ENCODE data around the gene BRD3OS. TPM values are rescaled to one million over a fixed set of nuclear protein-coding genes. Genes with fewer than 3 reads are reported as not detected.

The BRD3OS gene
- total RNA-seq, 1 donor from 2014 or later = 6.8 TPM

DNA sequence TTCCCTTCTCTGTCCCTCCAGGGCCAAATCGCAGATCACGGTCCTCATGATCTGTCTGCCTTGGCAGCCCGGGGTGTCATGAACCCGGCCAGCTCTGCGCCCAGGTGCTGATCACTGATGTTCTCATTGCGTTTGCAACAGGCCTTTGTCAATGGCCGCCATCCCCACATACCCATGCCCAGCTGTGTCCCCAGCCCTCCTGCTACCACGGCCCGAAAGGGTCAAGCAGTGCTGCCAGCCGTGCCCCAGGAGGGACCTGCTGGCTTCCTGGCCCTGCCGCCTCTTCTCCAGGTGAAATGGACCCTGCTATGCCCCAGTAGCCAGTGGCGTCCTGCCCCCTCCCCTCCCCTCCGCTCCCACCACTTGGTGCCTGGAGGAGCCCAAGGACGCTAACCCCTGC is 20.4 kb upstream of the BRD3OS start:
- DNase-seq = no peak

DNA sequence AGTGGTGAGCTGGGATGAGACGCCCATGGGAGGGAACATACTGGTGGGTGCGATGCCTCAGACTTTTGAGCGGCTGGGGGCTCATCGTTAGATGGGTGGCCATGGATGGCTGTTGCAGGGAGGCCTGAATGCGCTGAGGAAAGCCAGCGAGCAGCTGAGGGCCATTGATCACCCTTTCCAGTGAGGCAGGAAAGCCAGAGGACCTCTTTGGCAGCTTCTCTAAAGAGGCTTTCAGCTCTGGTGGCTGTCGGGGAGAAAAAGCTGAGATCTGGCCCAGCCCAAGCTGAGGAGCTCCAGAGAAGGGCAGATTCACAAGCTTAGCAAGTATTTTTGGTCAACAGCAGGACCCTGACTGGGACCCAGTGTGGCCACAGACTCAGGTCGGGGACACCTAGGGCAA is 19.9 kb upstream of the BRD3OS start:
- DNase-seq = no peak

- DNase-seq = no peak
Observed at GRCh38 chr9:134007150-134007549, 18.1 kb upstream of the BRD3OS start.

DNA sequence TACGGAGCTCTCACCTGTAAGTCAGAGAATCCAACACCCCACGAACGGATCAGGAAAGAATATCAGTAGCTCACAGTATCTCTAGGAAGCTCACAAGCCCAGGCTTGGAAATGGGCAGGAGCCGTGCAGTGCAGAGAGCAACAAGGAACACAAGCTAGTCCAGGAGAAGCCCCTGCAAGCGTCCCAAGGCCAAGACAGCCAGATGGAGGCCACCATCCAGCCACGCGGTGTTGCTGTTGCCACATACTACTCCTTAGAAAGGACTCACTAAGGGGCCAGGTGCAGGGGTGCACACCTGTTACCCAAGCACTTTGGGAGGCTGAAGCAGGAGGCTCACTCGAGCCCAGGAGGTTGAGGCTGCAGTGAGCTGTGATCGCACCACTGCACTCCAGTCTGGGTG is 17.7 kb upstream of the BRD3OS start:
- no peak for DNase-seq

DNA sequence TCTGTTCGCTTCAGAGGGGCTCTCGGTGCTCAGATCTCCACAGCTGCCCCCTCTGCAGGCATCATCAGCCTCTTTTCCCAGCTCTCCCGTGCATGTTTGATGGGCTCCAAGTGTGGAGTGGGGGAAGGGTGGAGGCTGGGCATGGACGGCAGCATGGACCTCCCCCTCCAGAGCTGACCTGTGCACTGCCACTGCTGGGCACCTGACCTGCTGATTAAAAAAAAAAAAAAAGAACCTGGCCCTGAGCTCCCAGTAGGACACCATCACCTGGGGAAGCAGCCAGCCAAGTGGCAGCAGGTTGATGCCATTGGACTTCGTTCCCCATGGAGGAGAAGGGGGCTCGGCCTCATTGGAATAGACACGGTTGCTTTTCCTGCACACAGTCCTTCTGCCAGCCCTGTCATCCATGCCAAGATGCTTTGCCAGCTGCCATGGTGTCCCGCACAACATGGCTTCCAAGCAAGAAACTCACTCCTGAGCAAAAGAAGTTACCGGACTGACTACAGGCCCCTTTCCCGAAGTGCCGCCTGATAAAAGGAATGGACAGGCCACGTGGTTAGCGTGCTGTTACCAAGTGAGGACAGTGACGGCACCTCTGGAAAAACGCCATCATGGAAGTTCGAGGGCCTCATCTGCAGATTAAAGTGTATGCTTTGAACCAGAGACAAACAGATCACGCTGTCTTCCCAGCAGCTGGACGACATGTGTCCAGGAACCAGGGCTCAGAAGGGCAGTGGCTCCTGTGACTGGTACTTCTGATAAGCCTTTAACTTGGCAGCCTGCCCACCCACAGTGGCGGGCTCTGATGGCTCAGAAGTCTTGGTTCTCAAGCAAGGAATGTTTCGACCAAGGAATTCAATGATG is 14.7 kb upstream of the BRD3OS start:
- DNase-seq = peak; percentile 22

GRCh38 chr9:134011401-134011800 is 13.9 kb upstream of the BRD3OS start:
- no peak for DNase-seq

- no peak for DNase-seq
Observed at GRCh38 chr9:134014946-134015345, 10.3 kb upstream of the BRD3OS start.

DNA sequence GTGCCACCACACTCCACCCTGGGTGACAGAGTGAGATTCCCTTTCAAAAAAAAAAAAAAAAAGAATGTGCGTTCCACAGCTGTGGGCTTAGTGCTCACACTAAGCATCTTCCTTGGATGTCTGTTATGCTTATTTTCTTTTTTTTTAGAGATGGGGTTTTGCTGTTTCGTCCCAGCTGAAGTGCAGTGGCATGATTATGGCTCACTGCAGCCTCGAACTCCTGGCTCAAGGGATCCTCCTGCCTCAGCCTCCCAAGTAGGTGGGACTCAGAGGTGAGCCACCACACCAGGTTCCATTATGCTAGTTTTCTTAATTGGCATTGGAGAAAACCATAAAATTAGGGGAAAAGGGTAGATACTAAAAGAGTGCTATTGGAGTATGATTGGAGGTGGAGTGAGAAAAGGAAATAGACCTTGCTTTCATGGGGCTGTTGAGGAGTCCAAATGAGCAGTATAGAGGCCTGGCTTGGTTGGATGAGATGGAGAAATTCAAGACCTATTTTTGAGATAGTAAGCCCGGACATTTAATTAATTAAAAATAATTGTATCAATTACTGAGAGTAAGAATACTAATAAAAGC is 978 bp upstream of the BRD3OS start:
- no peak for DNase-seq

DNA sequence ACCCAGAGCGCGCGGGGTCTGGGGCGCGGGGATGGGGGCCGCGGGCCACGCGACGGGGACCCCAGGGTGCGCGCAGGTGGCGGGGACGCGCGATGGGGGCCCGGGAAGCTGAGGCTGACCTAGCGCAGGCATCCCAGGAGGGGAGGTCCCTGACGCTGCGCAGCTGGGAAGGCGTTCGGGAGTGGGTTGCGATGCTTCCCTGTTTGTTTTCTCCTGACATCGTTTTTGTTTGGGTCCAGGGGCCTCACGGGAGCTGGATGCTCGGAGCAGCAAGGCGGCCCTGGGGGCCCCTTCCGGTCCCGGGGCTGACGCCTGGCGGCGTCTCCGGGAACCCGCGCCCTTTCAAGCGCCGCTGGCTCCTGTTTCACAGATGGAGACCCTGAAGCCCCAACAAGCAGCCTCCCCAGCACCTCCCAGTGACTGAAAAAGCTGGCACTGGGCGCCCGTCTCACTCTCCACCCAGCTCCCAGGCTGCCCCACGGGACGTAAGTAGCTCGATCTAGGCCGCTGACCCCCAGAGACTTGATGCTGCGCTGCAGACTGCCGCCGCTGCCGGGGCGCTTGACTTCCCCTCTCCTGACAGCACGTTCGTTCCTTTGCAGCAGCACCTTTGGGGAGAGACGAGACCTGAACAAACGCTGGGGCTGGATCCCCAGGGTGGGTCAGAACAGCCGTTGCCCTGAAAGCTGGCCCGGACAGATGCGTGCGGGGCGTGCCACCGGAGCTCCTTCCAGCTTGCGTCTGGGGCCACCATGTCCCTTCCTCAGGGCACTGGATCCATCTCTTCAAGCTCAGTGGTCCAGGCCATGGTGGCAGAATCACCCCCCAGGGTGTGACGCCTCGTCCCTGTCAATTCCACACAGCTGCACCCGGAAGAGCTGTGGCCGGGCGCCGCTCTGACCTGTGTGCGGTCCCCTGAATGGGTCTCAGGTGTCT is 593 bp downstream of the BRD3OS start:
- peak; percentile 18 for DNase-seq

DNA sequence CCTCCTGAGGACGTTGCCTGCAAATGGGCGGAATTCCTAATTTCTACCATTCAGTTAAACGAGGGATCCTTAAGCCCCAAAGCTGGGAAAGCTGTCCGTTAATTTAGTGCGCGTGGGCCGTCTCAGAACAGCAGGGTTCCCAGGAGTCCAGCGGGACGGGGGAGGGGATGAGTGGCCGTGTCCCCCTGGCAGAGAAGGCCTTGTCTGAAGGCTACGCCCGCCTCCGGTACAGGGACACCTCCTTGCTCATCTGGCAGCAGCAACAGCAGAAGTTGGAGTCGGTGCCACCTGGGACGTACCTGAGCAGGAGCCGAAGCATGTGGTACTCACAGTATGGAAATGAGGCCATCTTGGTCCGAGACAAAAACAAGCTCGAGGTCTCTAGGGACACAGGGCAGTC is 1.3 kb downstream of the BRD3OS start:
- DNase-seq = no peak

GRCh38 chr9:134026981-134027380 is 1.7 kb downstream of the BRD3OS start:
- no peak for DNase-seq

- DNase-seq = no peak
Observed at GRCh38 chr9:134027561-134027960, 2.3 kb downstream of the BRD3OS start.

- DNase-seq = no peak
Observed at GRCh38 chr9:134028076-134028475, 2.8 kb downstream of the BRD3OS start.

GRCh38 chr9:134028575-134029247 is 3.4 kb downstream of the BRD3OS start:
- DNase-seq = no peak

DNA sequence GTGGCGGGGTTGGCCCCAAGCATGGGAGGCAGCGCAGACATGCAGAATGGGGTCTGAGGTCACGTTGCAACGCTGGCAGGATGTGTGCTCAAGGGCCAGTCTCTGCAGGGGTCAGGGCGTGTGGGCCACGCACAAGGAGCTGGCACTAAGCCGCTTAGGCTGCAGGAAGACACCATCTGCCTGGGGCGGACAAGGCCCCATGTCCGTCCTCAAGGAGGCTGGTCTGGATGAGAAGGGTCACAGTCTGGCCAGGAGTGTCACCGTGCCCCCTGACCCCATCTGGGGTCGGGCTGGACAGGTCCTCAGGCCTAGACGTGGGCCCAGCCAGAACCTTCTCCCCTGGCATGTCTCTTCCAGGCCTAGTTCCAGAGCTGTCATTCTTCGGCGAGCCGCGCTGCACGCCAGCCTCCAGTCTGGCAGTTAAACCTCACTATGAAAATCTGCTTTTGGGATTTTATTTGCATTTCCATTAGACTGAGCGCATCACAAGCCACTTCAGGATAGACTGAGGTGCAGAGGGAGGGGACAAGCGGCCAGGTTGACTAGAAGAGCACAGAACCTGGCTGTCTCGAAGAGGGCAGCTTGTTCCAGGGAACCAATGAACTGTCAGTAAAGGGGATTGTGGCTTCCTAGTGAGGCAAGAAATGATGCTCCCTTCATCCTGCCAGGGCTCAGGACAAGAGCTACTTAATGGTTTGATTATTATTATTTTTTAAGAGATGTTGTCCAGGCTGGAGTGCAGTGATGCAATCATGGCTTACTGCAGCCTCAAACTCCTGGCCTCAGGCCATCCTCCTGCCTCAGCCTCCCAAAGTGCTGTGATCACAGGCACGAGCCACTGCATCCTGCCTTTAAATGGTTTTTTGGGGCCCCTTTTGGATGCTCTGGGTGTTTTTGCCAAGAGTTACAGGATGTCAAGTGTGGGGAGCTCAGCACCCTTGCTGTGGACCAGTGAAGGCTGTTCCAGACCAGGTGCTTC is 4.3 kb downstream of the BRD3OS start:
- no peak for DNase-seq

DNA sequence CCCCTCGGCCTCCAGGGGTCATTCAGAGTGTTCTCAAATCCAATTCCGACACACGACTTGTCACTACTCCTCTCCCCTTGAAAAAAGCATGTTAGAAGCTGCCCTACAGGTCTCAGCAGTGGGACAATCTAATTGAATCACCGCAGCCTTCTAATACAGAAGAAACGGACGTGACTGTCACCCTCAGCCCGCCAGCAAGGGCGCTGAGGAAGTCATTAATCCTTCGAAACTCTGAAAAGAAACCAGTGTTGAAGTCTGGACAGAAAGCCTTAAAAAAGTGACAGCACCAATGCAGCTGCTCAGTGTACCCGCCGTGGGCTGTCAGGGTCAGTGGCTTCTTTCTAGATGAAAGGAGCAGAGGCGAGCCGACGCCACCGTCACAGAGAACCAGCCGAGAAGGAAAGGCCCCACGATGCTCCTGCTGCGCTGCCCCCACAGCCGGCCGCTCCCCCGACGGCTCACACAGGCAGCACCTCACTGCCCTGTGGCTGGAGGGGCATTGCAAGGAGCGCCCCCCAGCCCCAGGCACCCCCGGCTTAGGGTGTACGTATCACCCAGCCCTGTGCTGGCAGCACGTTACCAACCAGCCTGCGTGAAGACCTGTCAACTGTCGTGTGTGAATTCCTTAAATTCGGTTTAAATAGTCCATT is 5.7 kb downstream of the BRD3OS start:
- DNase-seq = no peak

DNA sequence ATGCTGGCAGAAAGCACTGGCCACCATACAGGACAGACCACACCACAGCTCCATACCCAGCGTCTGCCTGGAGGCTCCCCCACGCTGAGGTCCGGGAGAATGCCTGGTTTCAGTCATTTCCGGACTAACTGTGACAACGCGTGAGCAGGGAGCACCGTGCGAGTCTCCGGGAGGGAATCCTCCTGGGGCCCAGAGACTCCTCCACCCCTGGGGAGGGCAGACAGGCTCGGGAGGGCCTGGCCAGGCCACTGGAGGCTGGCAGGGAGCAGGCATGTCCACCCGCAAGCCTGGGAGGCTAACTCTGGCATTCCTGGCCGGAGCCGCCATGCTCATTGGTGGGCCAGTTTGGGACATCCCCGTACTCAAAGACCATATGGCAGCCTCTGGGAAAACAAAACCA is 6.5 kb downstream of the BRD3OS start:
- no peak for DNase-seq

GRCh38 chr9:134032456-134033222 is 7.4 kb downstream of the BRD3OS start:
- no peak for DNase-seq

- no peak for DNase-seq
Observed at GRCh38 chr9:134033516-134034214, 8.4 kb downstream of the BRD3OS start.

All from skin of body (tissue), 2 donors.